Colonic mucosa (tissue), 4 donors: ENCODE data around the gene DLG3. TPM values are rescaled to one million over a fixed set of nuclear protein-coding genes. Genes with fewer than 3 reads are reported as not detected.
A peak's percentile ranks its signal among the peaks of the same experiment; 100 is the strongest.

Experiments
- DNase-seq: peaks from one replicate; pipeline ENCODE4 v3.0.0-alpha.2; 2020
- H3K27ac ChIP-seq: fragments of 200-600 bp; one replicate; pipeline ENCODE4 v1.8.0; 2021
- H3K27me3 ChIP-seq: fragments of 200-600 bp; one replicate; pipeline ENCODE4 v1.8.0; 2021
- H3K36me3 ChIP-seq: fragments of 200-600 bp; one replicate; pipeline ENCODE4 v1.8.0; 2021
- H3K4me1 ChIP-seq: fragments of 200-600 bp; one replicate; pipeline ENCODE4 v1.8.0; 2021; ENCODE audit warnings: mild to moderate bottlenecking
- H3K4me3 ChIP-seq: fragments of 200-600 bp; one replicate; pipeline ENCODE4 v1.8.0; 2021
- H3K9ac ChIP-seq, 2 donors: one replicate each; pipeline ENCODE4 v1.7.0; 2013; ENCODE audit warnings: control low read depth in 2 of 2, low read depth in 2 of 2, low read length in 2 of 2
- H3K9me3 ChIP-seq: fragments of 200-600 bp; one replicate; pipeline ENCODE4 v1.8.0; 2021
- CTCF ChIP-seq: fragments of 200-600 bp; IDR thresholded peaks from one replicate; pipeline ENCODE4 v1.8.0; 2022; ENCODE audit warnings: antibody characterized with exemption, mild to moderate bottlenecking
- intact Hi-C: fragments of 100-400 bp; cut with DNase I; formaldehyde crosslinking; loops from one replicate; pipeline ENCODE4 v1.14.1; 2022
- total RNA-seq, 2 donors: library from RNA; stranded (reverse); fragmentation: NEBNext Ultra II Directional in 1 of 2; extraction: Animal tissue kit (Norgen Biotek cat#: 25700) in 1 of 2; gene quantifications; one replicate each; pipeline ENCODE4 v1.2.1, GENCODE V29; 2021
- donor health status: healthy.
- donor health status: DM: no; HTN: no; CAD: no.
- donor health status: DM: no; HTN: no; CAD: no.

The DLG3 gene
- total RNA-seq, 2 donors from 2014 or later = 68.9 to 78.9 TPM

DNA sequence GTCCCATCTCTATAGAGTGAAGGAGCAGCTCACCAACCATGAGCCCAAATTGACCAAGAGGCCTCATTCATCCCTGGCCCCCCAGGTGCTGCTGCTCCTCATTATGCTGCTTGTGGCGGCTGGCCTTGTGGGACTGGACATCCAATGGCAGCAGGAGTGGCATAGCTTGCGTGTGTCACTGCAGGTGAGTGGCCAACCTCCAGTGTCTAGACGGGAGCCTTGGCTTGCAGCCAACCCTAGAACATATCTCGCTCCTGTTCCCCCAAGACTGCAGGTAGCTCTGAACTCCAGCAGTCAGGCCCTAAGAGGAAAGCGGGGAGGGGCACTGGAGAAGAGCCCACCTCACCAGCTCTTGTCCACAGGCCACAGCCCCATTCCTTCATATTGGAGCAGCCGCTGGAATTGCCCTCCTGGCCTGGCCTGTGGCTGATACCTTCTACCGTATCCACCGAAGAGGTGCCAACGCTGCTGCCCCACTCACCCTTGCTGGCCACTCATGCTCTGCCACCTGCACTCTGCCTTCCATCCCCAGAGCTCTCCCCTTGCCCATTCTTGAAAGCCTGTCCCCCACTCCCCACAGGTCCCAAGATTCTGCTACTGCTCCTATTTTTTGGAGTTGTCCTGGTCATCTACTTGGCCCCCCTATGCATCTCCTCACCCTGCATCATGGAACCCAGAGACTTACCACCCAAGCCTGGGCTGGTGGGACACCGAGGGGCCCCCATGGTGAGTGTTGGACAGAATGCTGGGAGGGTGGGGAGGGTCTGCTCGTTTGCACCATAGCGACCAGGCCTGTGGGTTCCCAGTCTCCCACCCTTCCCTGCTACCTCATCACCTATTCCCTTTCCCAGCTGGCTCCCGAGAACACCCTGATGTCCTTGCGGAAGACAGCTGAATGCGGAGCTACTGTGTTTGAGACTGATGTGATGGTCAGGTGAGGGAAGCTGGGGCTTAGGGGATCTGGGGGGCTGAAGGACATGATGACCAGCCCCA is 18.1 kb upstream of the DLG3 start:
- no peak overlapping the region for H3K27ac ChIP-seq
- no peaks in the 10 kb centered on the region for H3K27me3 ChIP-seq
- intact Hi-C loops = loop anchor here (10.0 kb wide), 2 partner anchors 132 to 238 kb away; partner anchors contain the start of gene KIF4A
- no peak for DNase-seq
- no peak overlapping the region for H3K4me3 ChIP-seq
- no peak overlapping the region for H3K9ac ChIP-seq
- no peaks in the 10 kb centered on the region for H3K9me3 ChIP-seq
- no peaks in the 10 kb centered on the region for H3K36me3 ChIP-seq
- no peaks in the 10 kb centered on the region for H3K4me1 ChIP-seq
- no peak for TF ChIP-seq CTCF

DNA sequence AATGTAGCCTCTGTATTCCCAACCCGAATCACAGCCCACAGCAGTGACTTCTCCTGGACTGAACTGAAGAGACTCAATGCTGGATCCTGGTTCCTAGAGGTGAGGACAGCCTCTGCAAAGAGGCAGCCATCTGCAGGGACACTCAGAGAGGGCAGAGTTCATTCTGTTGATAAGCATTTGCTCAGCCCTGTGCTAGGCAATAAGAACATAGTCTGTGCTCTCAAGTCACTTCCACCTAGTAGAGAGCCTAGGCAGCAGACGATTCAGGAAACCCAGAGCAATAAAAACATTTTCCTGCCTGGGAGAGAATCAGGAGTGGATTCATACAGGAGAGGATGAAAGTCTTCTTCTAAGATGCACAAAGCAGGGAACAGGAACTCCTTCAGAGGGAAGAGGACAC is 17.3 kb upstream of the DLG3 start:
- Histone ChIP-seq H3K4me3 (no peak overlapping the region), H3K9me3 (no peaks in the 10 kb centered on the region), H3K27ac (no peak overlapping the region), H3K9ac (no peak overlapping the region), H3K36me3 (no peaks in the 10 kb centered on the region), H3K27me3 (no peaks in the 10 kb centered on the region), H3K4me1 (no peaks in the 10 kb centered on the region)
- DNase-seq = no peak
- intact Hi-C loops = loop anchor here (10.0 kb wide), 2 partner anchors 133 to 237 kb away; partner anchors contain the start of gene KIF4A
- TF ChIP-seq CTCF = no peak

- intact Hi-C loops = loop anchor here (10.0 kb wide), 2 partner anchors 135 to 235 kb away; partner anchors contain the start of gene KIF4A
- no peaks in the 10 kb centered on the region for H3K27me3 ChIP-seq
- no peak for DNase-seq
- no peak overlapping the region for H3K9ac ChIP-seq
- no peak for TF ChIP-seq CTCF
- H3K36me3 ChIP-seq = no peaks in the 10 kb centered on the region
- no peaks in the 10 kb centered on the region for H3K4me1 ChIP-seq
- H3K4me3 ChIP-seq = no peak overlapping the region
- no peak overlapping the region for H3K27ac ChIP-seq
- H3K9me3 ChIP-seq = no peaks in the 10 kb centered on the region
Measured at GRCh38 chrX:70429759-70430158, 14.9 kb upstream of the DLG3 start.

DNA sequence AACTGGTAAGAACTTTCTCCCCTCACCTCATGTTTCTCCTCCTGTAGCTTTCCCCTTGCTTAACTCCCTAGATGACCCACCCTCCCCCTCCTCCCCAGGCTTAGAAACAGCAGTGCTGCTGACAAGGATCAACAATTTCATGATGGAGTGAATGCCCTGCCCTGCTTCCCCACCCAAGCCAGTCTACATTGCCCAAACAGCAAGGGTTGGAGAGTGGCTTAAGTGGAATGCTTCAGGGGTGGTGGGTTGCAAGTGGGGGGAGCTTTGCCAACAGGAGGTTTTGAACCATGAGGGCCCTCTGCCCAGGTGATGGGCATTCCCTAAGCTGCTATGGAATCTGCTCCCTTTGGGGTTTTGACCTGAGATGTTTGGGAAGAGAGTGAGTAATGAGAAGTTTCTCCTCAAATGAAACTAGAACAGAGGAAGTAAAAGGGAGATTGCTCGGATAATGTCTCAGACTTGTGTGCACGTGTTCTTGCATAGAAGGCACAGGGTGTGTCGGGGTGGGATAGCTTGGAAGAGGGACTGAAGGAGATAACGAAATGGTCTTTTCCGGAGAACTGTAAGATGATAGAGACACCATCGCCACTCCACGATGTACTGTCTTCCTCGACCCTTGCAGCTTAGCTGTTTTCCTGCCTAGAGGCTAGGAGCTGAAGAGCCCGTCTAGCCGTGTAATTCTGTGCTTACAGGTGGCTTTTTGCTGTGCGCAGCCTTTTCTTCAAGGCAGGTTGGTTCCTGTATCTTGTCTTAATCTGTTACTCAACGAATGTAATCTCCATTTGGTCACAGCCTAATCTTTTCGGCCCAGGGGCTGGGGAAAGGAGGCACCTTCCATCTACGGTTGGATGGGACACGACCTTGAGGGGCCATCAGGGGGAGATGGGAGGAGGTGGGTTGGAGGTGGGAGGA is 11.4 kb upstream of the DLG3 start:
- no peak overlapping the region for H3K9ac ChIP-seq

More for the DNA sequence above, 11.4 kb upstream of the DLG3 start:
- Histone ChIP-seq H3K9me3 (no peaks in the 10 kb centered on the region), H3K4me3 (peak overlapping the region; percentile 49), H3K27ac (no peak overlapping the region), H3K4me1 (no peaks in the 10 kb centered on the region), H3K36me3 (no peaks in the 10 kb centered on the region), H3K27me3 (peaks cover 5% of the 10 kb centered on the region)
- intact Hi-C loops = no loop called here
- no peak for DNase-seq
- no peak for TF ChIP-seq CTCF
